NCI-H524 (cell line): Measurements from ENCODE around the gene TRIAP1.
A peak's percentile ranks its signal among the peaks of the same experiment; 100 is the strongest.
"Not testable (repeated sequence)": the region's sequence is repeated elsewhere in the genome, so short reads cannot be mapped to it uniquely, and the experiment has no call there.

Experiments
- DNase-seq, 2 experiments: peaks; one replicate each; lab custom pipeline; 2025; lab: John Stamatoyannopoulos, UW

TRIAP1 gene

DNA sequence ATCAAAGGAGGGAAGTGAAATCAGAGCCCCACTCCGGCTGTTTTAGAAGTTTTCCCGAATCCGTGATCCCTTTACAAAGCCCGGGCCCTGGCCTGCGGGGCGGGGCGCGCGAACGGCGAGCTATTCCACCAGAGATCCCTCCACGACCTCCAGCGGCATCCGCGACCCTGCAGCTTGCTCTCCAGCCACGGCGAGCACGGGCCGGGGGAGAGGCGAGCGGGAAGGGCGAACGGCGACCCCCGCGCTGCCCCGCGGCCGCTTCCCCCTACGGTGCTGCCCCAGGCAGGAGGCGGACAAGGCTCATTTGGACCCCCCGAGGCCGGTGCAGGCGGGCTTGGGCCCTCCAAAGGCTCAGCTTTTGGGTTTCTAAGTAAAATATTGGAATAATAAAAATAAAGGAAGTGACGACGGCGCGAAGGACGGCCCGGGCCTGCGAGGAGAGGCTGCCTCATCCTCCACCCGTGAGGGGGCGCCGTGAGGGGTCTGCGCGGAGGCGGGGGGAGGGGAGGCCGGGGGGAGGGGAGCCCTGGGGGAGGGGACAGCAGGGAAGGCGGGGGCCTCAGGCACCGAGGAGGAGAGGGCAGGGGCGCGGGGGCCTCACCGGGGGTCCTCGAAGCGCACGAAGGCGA, 22.8 kb upstream of the TRIAP1 start:
- no peak for DNase-seq

DNA sequence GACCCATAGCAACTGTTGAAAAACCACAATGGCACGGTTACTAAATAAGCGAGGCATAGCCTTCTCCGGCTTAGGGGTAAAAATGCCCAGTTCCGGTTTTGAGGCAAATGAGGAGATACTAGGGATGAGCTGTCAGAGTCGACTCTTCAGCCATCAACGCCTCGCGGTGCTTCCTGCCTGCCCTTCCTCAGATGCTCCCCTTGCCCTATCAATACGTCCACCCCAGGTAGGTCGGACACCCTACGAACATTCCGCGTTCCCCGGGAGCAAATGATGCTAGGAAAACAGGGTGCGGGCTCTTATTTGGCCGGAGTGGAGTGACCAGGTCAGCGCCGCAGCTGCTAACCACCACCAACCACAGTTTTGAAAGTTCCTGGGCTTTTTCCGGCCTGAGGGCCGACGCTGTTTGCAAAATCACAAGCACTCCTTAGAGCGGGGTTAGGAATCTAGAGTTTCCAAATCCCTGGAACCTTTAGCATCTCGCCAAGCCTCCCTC, 22.2 kb upstream of the TRIAP1 start:
- DNase-seq = no peak

DNA sequence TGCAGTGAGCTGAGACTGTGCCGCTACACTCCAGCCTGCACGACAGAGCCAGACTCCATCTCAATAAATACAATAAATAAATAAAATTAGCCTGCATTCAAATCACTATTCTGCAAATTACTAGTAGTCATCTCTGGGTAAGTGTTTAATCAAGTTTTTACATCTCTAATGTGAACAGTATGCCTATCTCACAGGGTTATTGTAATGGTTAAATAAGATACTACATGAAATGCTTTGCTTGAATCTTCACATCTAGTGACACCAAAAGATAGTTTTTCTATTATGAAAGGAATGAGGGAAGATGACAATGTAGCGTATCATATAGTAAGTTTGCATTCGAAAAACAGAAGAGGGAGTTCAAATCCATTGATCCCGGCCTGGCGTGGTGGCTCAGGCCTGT, 21.3 kb upstream of the TRIAP1 start:
- DNase-seq = no peak

GRCh38 chr12:120466560-120467315, 20.6 kb upstream of the TRIAP1 start:
- peak; percentile 35 to 56 for DNase-seq

- no peak for DNase-seq
These were observed 19.6 kb upstream of the TRIAP1 start for GRCh38 chr12:120465756-120466155.

GRCh38 chr12:120463712-120464111, 17.5 kb upstream of the TRIAP1 start:
- DNase-seq = no peak

DNA sequence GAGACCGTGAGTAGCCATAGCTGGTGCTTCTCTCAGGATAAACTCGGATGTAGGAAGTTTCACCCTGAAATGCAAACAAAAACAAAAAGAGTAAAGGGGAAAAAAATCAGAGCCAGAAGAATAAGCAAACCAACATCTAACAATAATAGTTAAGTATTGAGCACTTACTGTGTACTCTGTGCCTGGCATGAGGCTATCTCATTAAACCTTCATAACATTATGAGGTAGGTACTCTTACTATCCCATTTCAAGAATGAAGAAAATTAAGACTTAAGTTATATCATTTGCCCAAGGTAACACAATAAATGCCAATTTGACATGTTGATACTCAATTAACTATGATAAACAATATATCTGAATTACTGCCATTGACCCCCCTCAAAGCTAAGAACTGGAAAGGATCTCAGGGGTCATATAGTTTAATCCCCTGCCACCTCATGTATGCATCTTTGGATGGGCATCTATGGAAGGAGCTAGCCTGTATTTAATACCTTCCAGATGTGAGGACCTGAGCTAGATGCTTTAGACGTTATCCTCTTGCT, 16.0 kb upstream of the TRIAP1 start:
- DNase-seq = no peak

DNA sequence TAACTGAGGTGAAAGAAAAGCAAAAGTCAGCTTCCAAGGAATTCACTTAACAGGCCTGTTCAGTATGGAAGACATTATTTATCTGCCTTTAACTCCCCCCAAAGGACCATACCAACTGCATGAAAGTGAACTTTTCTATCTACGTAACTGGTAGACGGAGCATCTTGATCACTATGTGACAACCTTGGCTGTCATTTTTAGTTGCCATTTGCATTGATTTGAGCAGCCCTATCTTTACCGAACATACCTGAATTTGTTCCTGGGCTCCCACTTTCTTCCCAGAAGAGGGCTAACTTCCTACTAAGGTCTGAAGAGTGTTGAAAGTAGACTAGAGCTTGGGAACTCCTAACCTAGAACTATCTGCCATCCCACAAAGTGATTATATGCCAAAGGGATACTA, 14.0 kb upstream of the TRIAP1 start:
- no peak for DNase-seq

GRCh38 chr12:120457133-120457532, 10.9 kb upstream of the TRIAP1 start:
- peak in 1 of 2 experiments; percentile 51 for DNase-seq

DNA sequence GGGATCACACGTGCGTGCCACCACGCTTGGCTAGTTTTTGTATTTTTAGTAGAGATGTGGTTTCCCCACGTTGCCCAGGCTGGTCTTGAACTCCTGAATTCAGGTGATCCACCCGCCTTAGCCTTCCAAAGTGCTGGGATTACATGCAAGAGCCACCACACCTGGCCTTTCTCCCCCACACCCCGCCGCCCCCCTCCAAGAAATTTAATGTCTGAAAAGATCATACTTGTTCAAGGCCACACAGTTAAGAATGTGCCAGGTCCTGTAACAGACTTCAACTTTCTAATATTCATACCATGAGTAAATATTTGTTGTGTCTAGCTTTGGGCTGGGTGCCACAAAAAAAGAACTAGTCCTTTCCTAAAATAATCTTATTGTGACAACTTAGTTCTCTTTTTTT, 9.1 kb upstream of the TRIAP1 start:
- DNase-seq = no peak

- peak in 1 of 2 experiments; percentile 31 for DNase-seq
These were observed 7.8 kb upstream of the TRIAP1 start for GRCh38 chr12:120453977-120454376.

DNA sequence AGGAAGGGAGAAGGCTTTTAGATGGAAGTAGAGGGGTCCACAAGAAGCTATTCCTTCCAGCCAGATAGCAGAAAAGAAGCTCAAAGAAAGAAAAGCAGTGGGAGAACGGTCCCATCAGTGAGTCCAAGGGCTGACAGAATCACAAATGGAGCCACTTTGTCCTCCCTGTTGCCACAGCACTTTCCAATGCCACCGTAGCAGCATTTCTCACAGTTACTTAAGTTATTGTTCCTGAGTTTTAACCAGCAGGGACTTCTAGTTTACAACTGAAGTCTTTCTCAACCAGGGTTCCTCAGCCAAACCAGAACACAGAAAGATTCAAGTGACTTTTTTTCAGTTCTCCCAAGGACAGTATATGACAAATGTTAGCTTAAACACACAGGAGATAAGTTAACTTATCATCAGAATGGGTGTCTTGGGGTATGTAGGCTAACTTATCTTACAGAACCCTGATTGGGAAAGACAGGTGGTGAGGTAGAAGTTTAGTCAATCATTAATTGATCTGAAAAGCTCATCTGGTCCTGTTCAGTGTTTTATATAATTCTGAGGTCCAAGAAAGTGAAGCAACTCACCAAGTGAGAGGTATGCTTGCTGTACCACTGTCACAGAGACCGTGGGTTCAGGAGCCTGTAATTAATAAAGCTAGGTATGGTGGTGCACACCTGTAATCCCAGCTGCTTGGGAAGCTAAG, 7.0 kb upstream of the TRIAP1 start:
- no peak for DNase-seq

GRCh38 chr12:120452524-120452923, 6.3 kb upstream of the TRIAP1 start:
- DNase-seq = not testable (repeated sequence)

DNA sequence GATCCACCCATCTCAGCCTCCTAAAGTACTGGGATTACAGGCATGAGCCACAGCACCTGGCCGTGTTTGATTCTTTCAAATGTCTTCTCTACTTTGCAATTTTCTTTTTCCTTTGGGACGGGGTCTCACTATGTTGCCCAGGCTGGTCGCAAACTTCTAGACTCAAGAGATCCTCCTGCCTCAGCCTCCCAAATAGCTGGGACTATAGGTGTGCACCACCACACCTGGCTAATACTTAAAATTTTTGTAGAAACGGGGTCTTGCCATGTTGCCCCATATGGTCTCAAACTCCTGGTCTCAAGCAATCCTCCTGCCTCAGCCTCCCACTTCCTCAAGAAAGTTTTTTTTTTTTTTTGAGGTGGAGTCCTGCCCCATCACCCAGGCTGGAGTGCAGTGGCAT, 1.8 kb upstream of the TRIAP1 start:
- DNase-seq = no peak

GRCh38 chr12:120446844-120447178, 627 bp upstream of the TRIAP1 start:
- not testable (repeated sequence) for DNase-seq

- DNase-seq = no peak
These were observed 1.5 kb downstream of the TRIAP1 start for GRCh38 chr12:120444676-120445075.

- peak; percentile 36 to 73 for DNase-seq
These were observed 6.4 kb downstream of the TRIAP1 start for GRCh38 chr12:120439646-120440247.

DNA sequence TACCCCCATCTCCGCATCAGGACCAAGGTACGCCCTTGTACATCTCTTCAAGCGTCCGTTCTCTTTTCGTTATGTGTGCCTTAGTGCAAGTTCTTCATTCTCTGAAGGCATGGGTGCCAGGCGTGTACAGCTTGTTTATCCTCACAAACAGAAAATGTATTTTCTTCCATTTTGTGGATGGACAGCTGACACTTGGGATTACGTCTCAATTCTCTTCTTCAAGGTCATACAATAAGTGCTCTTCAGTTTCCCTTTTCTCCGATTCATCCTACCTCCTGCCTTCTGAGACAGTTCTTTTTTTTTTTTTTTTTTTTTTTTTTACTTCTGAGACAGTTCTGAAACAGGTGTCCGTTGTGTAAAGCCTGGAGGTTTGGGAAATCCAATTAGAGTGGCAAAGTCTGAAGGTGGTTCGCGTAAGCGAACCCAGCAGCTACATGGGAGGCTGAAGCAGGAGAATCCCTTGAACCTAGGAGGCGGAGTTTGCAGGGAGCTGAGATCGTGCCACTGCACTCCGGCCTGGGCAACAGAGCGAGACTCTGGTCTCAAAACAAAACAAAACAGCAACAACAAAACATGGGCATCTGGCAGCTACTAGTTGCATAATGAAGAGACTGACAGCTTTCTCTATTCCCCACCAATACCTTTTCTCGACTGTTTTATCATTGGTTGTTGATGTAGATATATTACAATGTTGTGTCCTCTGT, 7.5 kb downstream of the TRIAP1 start:
- no peak for DNase-seq

DNA sequence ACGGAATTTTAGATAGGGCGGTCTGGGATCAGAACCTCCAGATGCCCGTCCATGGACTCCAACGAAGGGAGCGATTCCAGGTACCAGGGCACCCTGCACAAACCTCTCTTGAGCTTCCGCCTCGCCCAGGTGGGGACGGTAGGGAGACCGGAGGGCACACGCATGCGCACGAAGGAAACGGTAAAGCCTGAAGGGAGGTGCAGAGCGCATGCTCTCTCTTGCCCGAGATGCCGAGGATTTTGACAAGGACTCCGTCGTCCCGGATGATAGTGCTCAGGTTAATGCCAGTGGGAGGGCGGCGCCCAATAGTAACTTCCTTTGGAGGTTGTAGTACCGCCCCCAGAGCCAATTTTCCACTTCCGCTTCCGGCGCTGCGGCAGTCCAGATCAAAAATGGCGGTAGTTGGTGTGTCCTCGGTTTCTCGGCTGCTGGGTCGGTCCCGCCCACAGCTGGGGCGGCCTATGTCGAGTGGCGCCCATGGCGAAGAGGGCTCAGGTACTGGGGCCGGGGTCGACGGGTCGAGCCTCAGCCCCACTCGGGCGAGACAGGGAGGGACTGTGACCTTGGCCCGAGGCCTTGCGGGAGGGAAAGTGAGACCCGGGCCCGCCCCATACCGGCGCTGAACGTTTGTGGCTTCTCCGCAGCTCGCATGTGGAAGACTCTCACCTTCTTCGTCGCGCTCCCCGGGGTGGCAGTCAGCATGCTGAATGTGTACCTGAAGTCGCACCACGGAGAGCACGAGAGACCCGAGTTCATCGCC, 8.3 kb downstream of the TRIAP1 start, which contains the start of gene COX6A1:
TSS of gene COX6A1 (plus strand) at position 379 of the 760 bp plus-strand sequence. CDS start at position 393, 14 bp downstream.
- DNase-seq = peak; percentile 98 to 99

- DNase-seq = no peak
These were observed 13.2 kb downstream of the TRIAP1 start for GRCh38 chr12:120432772-120433525.
